ENCODE results near the gene KLK15.

DNA sequence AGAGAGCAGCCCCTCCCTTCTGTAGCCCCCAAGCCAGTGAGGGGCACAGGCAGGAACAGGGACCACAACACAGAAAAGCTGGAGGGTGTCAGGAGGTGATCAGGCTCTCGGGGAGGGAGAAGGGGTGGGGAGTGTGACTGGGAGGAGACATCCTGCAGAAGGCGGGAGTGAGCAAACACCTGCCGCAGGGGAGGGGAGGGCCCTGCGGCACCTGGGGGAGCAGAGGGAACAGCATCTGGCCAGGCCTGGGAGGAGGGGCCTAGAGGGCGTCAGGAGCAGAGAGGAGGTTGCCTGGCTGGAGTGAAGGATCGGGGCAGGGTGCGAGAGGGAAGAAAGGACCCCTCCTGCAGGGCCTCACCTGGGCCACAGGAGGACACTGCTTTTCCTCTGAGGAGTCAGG is 25.5 kb upstream of the KLK15 start:
- TF ChIP-seq, protein P1, sequence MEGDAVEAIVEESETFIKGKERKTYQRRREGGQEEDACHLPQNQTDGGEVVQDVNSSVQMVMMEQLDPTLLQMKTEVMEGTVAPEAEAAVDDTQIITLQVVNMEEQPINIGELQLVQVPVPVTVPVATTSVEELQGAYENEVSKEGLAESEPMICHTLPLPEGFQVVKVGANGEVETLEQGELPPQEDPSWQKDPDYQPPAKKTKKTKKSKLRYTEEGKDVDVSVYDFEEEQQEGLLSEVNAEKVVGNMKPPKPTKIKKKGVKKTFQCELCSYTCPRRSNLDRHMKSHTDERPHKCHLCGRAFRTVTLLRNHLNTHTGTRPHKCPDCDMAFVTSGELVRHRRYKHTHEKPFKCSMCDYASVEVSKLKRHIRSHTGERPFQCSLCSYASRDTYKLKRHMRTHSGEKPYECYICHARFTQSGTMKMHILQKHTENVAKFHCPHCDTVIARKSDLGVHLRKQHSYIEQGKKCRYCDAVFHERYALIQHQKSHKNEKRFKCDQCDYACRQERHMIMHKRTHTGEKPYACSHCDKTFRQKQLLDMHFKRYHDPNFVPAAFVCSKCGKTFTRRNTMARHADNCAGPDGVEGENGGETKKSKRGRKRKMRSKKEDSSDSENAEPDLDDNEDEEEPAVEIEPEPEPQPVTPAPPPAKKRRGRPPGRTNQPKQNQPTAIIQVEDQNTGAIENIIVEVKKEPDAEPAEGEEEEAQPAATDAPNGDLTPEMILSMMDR (IDR thresholded peaks at IDR 0.05) = no peak
- no peak for TF ChIP-seq POLR2A (IDR thresholded peaks at IDR 0.05)

All from tibial nerve (tissue), 3 donors.